SK-N-SH (cell line): ENCODE measurements around the gene IQGAP1.

Source experiments
- POLR2AphosphoS5 ChIP-seq: IDR thresholded peaks from 2 replicates; pipeline ENCODE4 v1.6.1; 2012; ENCODE audit warnings: low read depth, low read length
- TEAD4 ChIP-seq: IDR thresholded peaks from 2 replicates; pipeline ENCODE4 v1.4.0; 2012; ENCODE audit warnings: mild to moderate bottlenecking, borderline replicate concordance; ENCODE audit not compliant: insufficient read depth
- YY1 ChIP-seq: IDR thresholded peaks from 2 replicates; pipeline ENCODE4 v1.4.0; 2012; ENCODE audit warnings: low read depth, mild to moderate bottlenecking
- TF ChIP-seq, protein P1 (sequence below): fragments of 200-600 bp; sonication (generic); IDR thresholded peaks from 2 replicates; pipeline ENCODE4 v1.6.1; 2017; ENCODE audit warnings: antibody characterized with exemption, mild to moderate bottlenecking, moderate library complexity

- TF ChIP-seq, protein P1, sequence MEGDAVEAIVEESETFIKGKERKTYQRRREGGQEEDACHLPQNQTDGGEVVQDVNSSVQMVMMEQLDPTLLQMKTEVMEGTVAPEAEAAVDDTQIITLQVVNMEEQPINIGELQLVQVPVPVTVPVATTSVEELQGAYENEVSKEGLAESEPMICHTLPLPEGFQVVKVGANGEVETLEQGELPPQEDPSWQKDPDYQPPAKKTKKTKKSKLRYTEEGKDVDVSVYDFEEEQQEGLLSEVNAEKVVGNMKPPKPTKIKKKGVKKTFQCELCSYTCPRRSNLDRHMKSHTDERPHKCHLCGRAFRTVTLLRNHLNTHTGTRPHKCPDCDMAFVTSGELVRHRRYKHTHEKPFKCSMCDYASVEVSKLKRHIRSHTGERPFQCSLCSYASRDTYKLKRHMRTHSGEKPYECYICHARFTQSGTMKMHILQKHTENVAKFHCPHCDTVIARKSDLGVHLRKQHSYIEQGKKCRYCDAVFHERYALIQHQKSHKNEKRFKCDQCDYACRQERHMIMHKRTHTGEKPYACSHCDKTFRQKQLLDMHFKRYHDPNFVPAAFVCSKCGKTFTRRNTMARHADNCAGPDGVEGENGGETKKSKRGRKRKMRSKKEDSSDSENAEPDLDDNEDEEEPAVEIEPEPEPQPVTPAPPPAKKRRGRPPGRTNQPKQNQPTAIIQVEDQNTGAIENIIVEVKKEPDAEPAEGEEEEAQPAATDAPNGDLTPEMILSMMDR: no peak
- TF ChIP-seq POLR2AphosphoS5 (peak; percentile 57; the same call in 1 of the 2 replicates), YY1 (no peak), TEAD4 (no peak)
Measured at GRCh38 chr15:90400759-90401314, 12.8 kb downstream of the IQGAP1 start.
